Trophoblast cell (in vitro differentiated cells and primary cell): ENCODE results near the gene TCERG1L.

Experiments used
- DNase-seq, 2 donors: peaks; one replicate each; pipeline ENCODE4 v3.0.0-alpha.2; 2016
- H2AFZ ChIP-seq: 2 replicates; pipeline ENCODE4 v1.6.1; 2013; ENCODE audit warnings: low read length, moderate library complexity, mild to moderate bottlenecking; ENCODE audit not compliant: insufficient read depth, poor library complexity
- H2AK5ac ChIP-seq: 2 replicates; pipeline ENCODE4 v1.6.1; 2013; ENCODE audit warnings: mild to moderate bottlenecking, low read length
- H2BK120ac ChIP-seq: 2 replicates; pipeline ENCODE4 v1.6.1; 2013; ENCODE audit warnings: low read length, mild to moderate bottlenecking, moderate library complexity; ENCODE audit not compliant: insufficient read depth, poor library complexity
- H2BK12ac ChIP-seq: 2 replicates; pipeline ENCODE4 v1.6.1; 2013; ENCODE audit warnings: mild to moderate bottlenecking, low read length, moderate library complexity
- H2BK5ac ChIP-seq: 2 replicates; pipeline ENCODE4 v1.6.1; 2013; ENCODE audit warnings: low read length, low read depth, moderate library complexity, mild to moderate bottlenecking; ENCODE audit not compliant: poor library complexity
- H3K14ac ChIP-seq: 2 replicates; pipeline ENCODE4 v1.6.1; 2013; ENCODE audit warnings: mild to moderate bottlenecking, low read length
- H3K18ac ChIP-seq: 2 replicates; pipeline ENCODE4 v1.6.1; 2013; ENCODE audit warnings: mild to moderate bottlenecking, low read length
- H3K23ac ChIP-seq: 2 replicates; pipeline ENCODE4 v1.6.1; 2013; ENCODE audit warnings: low read length
- H3K27ac ChIP-seq: 2 replicates; pipeline ENCODE4 v1.5.1; 2013; ENCODE audit warnings: low read depth, mild to moderate bottlenecking, inconsistent platforms, low read length, moderate library complexity
- H3K27me3 ChIP-seq: 2 replicates; pipeline ENCODE4 v1.6.1; 2013; ENCODE audit warnings: inconsistent platforms, mild to moderate bottlenecking, low read length, moderate library complexity; ENCODE audit not compliant: insufficient read depth
- H3K36me3 ChIP-seq, 2 experiments: 1 replicate in 1 of 2; 2 replicates in 1 of 2; pipeline ENCODE4 v1.6.1; 2013; ENCODE audit warnings: low read length in 2 of 2, mild to moderate bottlenecking in 2 of 2, moderate library complexity in 1 of 2; ENCODE audit not compliant: insufficient read depth in 2 of 2, control insufficient read depth in 1 of 2
- H3K4ac ChIP-seq: 2 replicates; pipeline ENCODE4 v1.6.1; 2013; ENCODE audit warnings: low read depth, mild to moderate bottlenecking, low read length, moderate library complexity
- H3K4me1 ChIP-seq, 2 experiments: 1 replicate in 1 of 2; 2 replicates in 1 of 2; pipeline ENCODE4 v1.6.1; 2013; ENCODE audit warnings: low read length in 2 of 2, mild to moderate bottlenecking in 2 of 2, moderate library complexity in 1 of 2; ENCODE audit not compliant: insufficient read depth in 2 of 2, control insufficient read depth in 1 of 2
- H3K4me2 ChIP-seq: 2 replicates; pipeline ENCODE4 v1.6.1; 2013; ENCODE audit warnings: inconsistent platforms, mild to moderate bottlenecking, low read length, moderate library complexity
- H3K4me3 ChIP-seq: 2 replicates; pipeline ENCODE4 v1.5.1; 2013; ENCODE audit warnings: mild to moderate bottlenecking, low read depth, low read length, inconsistent platforms
- H3K79me1 ChIP-seq: one replicate; pipeline ENCODE4 v1.6.1; 2013; ENCODE audit warnings: low read length
- H3K79me2 ChIP-seq: 2 replicates; pipeline ENCODE4 v1.6.1; 2013; ENCODE audit warnings: low read length, mild to moderate bottlenecking; ENCODE audit not compliant: control insufficient read depth, insufficient read depth, poor library complexity
- H3K9ac ChIP-seq: 2 replicates; pipeline ENCODE4 v1.6.1; 2013; ENCODE audit warnings: mild to moderate bottlenecking, low read length
- H3K9me3 ChIP-seq: 2 replicates; pipeline ENCODE4 v1.6.1; 2013; ENCODE audit warnings: low read depth, mild to moderate bottlenecking, control low read depth, inconsistent platforms, low read length; ENCODE audit not compliant: insufficient read depth
- H4K12ac ChIP-seq: 2 replicates; pipeline ENCODE4 v1.6.1; 2013; ENCODE audit warnings: low read depth, mild to moderate bottlenecking, low read length, moderate library complexity
- H4K8ac ChIP-seq: 2 replicates; pipeline ENCODE4 v1.6.1; 2013; ENCODE audit warnings: low read depth, mild to moderate bottlenecking, low read length, moderate library complexity
- H4K91ac ChIP-seq: one replicate; pipeline ENCODE4 v1.6.1; 2013; ENCODE audit warnings: low read depth, mild to moderate bottlenecking, low read length, moderate library complexity
- WGBS: extraction: QIAGEN DNeasy Blood & Tissue Kit; methylation state at CpG from one replicate; pipeline ENCODE4 v1.1.7; 2013; ENCODE audit warnings: missing lambda C conversion rate; ENCODE audit not compliant: insufficient read length, insufficient coverage; ENCODE audit errors: extremely low coverage; 5-methylcytosine and 5-hydroxymethylcytosine counted together

Gene TCERG1L

GRCh38 chr10:131230166-131230565, 81.4 kb downstream of the TCERG1L start:
- no peak overlapping the region for H2BK12ac ChIP-seq
- H4K12ac ChIP-seq: no peak overlapping the region
- H2BK5ac ChIP-seq: no peak overlapping the region
- no CpG with 5 or more reads among the region's 17 CpGs for WGBS
- peaks cover 2 to 3% of the 10 kb centered on the region in 2 experiments for H3K36me3 ChIP-seq
- no peak overlapping the region for H3K27ac ChIP-seq
- H3K79me2 ChIP-seq: no peaks in the 10 kb centered on the region
- no peaks in the 10 kb centered on the region for H3K27me3 ChIP-seq
- H3K79me1 ChIP-seq: no peaks in the 10 kb centered on the region
- peaks cover 15% of the 10 kb centered on the region for H3K9me3 ChIP-seq
- no peak overlapping the region for H3K4ac ChIP-seq
- H2BK120ac ChIP-seq: no peak overlapping the region
- no peak overlapping the region for H4K8ac ChIP-seq
- no peak overlapping the region for H3K4me2 ChIP-seq
- H2AFZ ChIP-seq: no peak overlapping the region
- no peak overlapping the region for H3K23ac ChIP-seq
- H4K91ac ChIP-seq: no peak overlapping the region
- H3K14ac ChIP-seq: no peak overlapping the region
- H3K4me1 ChIP-seq: no peaks in the 10 kb centered on the region
- no peak overlapping the region for H3K18ac ChIP-seq
- no peak for DNase-seq
- no peak overlapping the region for H3K9ac ChIP-seq
- H3K4me3 ChIP-seq: no peak overlapping the region
- H2AK5ac ChIP-seq: no peak overlapping the region

- no peaks in the 10 kb centered on the region for H3K79me2 ChIP-seq
- H3K14ac ChIP-seq: no peak overlapping the region
- H4K12ac ChIP-seq: no peak overlapping the region
- H2BK120ac ChIP-seq: no peak overlapping the region
- no peaks in the 10 kb centered on the region for H3K27me3 ChIP-seq
- H3K9me3 ChIP-seq: peaks cover 15% of the 10 kb centered on the region
- H2BK5ac ChIP-seq: no peak overlapping the region
- no peak overlapping the region for H3K4me2 ChIP-seq
- H3K36me3 ChIP-seq: peaks cover 2 to 3% of the 10 kb centered on the region in 2 experiments
- no peak overlapping the region for H3K18ac ChIP-seq
- no peak overlapping the region for H2AFZ ChIP-seq
- H3K23ac ChIP-seq: no peak overlapping the region
- no peak overlapping the region for H3K4me3 ChIP-seq
- H3K4ac ChIP-seq: no peak overlapping the region
- no peak overlapping the region for H4K91ac ChIP-seq
- H3K4me1 ChIP-seq: no peaks in the 10 kb centered on the region
- H2AK5ac ChIP-seq: no peak overlapping the region
- WGBS: no CpG with 5 or more reads among the region's 16 CpGs
- no peak overlapping the region for H3K9ac ChIP-seq
- H4K8ac ChIP-seq: no peak overlapping the region
- no peak for DNase-seq
- H2BK12ac ChIP-seq: no peak overlapping the region
- no peaks in the 10 kb centered on the region for H3K79me1 ChIP-seq
- no peak overlapping the region for H3K27ac ChIP-seq
Observed at GRCh38 chr10:131227163-131227740, 84.3 kb downstream of the TCERG1L start.

GRCh38 chr10:131226446-131227162, 84.9 kb downstream of the TCERG1L start:
- no peak overlapping the region for H2BK120ac ChIP-seq
- no peak overlapping the region for H2AK5ac ChIP-seq
- H4K12ac ChIP-seq: no peak overlapping the region
- H3K14ac ChIP-seq: no peak overlapping the region
- peaks cover 15% of the 10 kb centered on the region for H3K9me3 ChIP-seq
- no peak overlapping the region for H3K4me2 ChIP-seq
- H3K18ac ChIP-seq: no peak overlapping the region
- no peak for DNase-seq
- H3K79me1 ChIP-seq: no peaks in the 10 kb centered on the region
- H3K9ac ChIP-seq: no peak overlapping the region
- no peak overlapping the region for H3K23ac ChIP-seq
- H3K79me2 ChIP-seq: no peaks in the 10 kb centered on the region
- no peaks in the 10 kb centered on the region for H3K4me1 ChIP-seq
- no CpG with 5 or more reads among the region's 18 CpGs for WGBS
- peaks cover 0 to 3% of the 10 kb centered on the region in 2 experiments for H3K36me3 ChIP-seq
- no peak overlapping the region for H3K27ac ChIP-seq
- H2BK12ac ChIP-seq: no peak overlapping the region
- H3K27me3 ChIP-seq: no peaks in the 10 kb centered on the region
- no peak overlapping the region for H2AFZ ChIP-seq
- no peak overlapping the region for H3K4ac ChIP-seq
- no peak overlapping the region for H4K91ac ChIP-seq
- no peak overlapping the region for H4K8ac ChIP-seq
- H3K4me3 ChIP-seq: no peak overlapping the region
- H2BK5ac ChIP-seq: no peak overlapping the region

- Histone ChIP-seq H3K27ac (no peak overlapping the region), H2BK120ac (no peak overlapping the region), H4K91ac (no peak overlapping the region), H3K4me2 (no peak overlapping the region), H3K23ac (no peak overlapping the region), H4K8ac (no peak overlapping the region), H2BK12ac (no peak overlapping the region), H2AK5ac (no peak overlapping the region), H4K12ac (no peak overlapping the region), H3K79me1 (no peaks in the 10 kb centered on the region), H3K9me3 (peaks cover 7% of the 10 kb centered on the region), H2AFZ (no peak overlapping the region), H3K9ac (no peak overlapping the region), H3K18ac (no peak overlapping the region), H3K27me3 (no peaks in the 10 kb centered on the region), H3K4me1 (no peaks in the 10 kb centered on the region), H3K36me3 (no peaks in the 10 kb centered on the region), H3K14ac (no peak overlapping the region), H3K79me2 (no peaks in the 10 kb centered on the region), H3K4me3 (no peak overlapping the region), H3K4ac (no peak overlapping the region), H2BK5ac (no peak overlapping the region)
- WGBS: no CpG with 5 or more reads among the region's 8 CpGs
- DNase-seq: no peak
Observed at GRCh38 chr10:131224106-131224505, 87.4 kb downstream of the TCERG1L start.
